Coronary artery (tissue), 2 donors: ENCODE results near the gene HIPK4.

Source experiments
- DNase-seq: peaks from one replicate; pipeline ENCODE4 v3.0.0-alpha.2; 2017; ENCODE audit warnings: low spot score
- H3K27ac ChIP-seq, 2 donors: fragments of 200-600 bp; sonication (generic); one replicate each; pipeline ENCODE4 v1.5.1; 2016 to 2019
- H3K4me3 ChIP-seq: fragments of 200-600 bp; sonication (generic); 2 replicates; pipeline ENCODE4 v1.5.1; 2016; ENCODE audit warnings: mild to moderate bottlenecking, moderate library complexity
- CTCF ChIP-seq: fragments of 200-600 bp; sonication (generic); IDR thresholded peaks from one replicate; pipeline ENCODE4 v1.5.1; 2019; ENCODE audit warnings: antibody characterized with exemption

Gene HIPK4

GRCh38 chr19:40397568-40397906, 7.6 kb upstream of the HIPK4 start:
- DNase-seq = no peak
- TF ChIP-seq CTCF = no peak
- H3K27ac ChIP-seq = no peak overlapping the region
- H3K4me3 ChIP-seq = no peak overlapping the region

GRCh38 chr19:40396886-40397567, 7.0 kb upstream of the HIPK4 start:
- no peak overlapping the region for H3K27ac ChIP-seq
- no peak overlapping the region for H3K4me3 ChIP-seq
- no peak for DNase-seq
- no peak for TF ChIP-seq CTCF

GRCh38 chr19:40395956-40396355, 6.0 kb upstream of the HIPK4 start:
- no peak overlapping the region for H3K27ac ChIP-seq
- H3K4me3 ChIP-seq = no peak overlapping the region
- DNase-seq = no peak
- no peak for TF ChIP-seq CTCF

GRCh38 chr19:40394816-40395210, 4.8 kb upstream of the HIPK4 start:
- no peak overlapping the region for H3K4me3 ChIP-seq
- no peak for TF ChIP-seq CTCF
- H3K27ac ChIP-seq = no peak overlapping the region
- no peak for DNase-seq

- H3K4me3 ChIP-seq = no peak overlapping the region
- no peak for TF ChIP-seq CTCF
- DNase-seq = no peak
- no peak overlapping the region for H3K27ac ChIP-seq
Observed at GRCh38 chr19:40393894-40394815, 4.2 kb upstream of the HIPK4 start.

- Histone ChIP-seq H3K4me3 (no peak overlapping the region), H3K27ac (no peak overlapping the region)
- TF ChIP-seq CTCF = no peak
- DNase-seq = no peak
Observed at GRCh38 chr19:40392894-40393517, 3.0 kb upstream of the HIPK4 start.
